MM.1S (cell line): ENCODE data around the gene PLCD4.

Experiments used
- CTCF ChIP-seq: fragments of 300-600 bp; sonication (generic); IDR thresholded peaks from 2 replicates; pipeline ENCODE4 v1.5.1; 2016; ENCODE audit warnings: antibody characterized with exemption, low read length, mixed read lengths
- EZH2 ChIP-seq: fragments of 300-600 bp; sonication (generic); optimal IDR thresholded peaks from 2 replicates; pipeline ENCODE3; 2017; ENCODE audit warnings: low read depth, mild to moderate bottlenecking, antibody characterized with exemption, low read length, mixed read lengths

- TF ChIP-seq CTCF (peak; percentile 20; the same call in 1 of the 2 replicates), EZH2 (no peak)
Observed at GRCh38 chr2:218583983-218584850, 23.5 kb upstream of the PLCD4 start.
